SH-SY5Y (cell line): ENCODE data around the gene ICAM4.

Experiments used
- GATA2 ChIP-seq: IDR thresholded peaks from 2 replicates; pipeline ENCODE4 v1.6.1; 2011; ENCODE audit warnings: mild to moderate bottlenecking, low read depth, low read length
- GATA3 ChIP-seq: IDR thresholded peaks from 2 replicates; pipeline ENCODE4 v1.6.1; 2011; ENCODE audit warnings: low read depth, mild to moderate bottlenecking, low read length, moderate library complexity

The ICAM4 gene, protein sequence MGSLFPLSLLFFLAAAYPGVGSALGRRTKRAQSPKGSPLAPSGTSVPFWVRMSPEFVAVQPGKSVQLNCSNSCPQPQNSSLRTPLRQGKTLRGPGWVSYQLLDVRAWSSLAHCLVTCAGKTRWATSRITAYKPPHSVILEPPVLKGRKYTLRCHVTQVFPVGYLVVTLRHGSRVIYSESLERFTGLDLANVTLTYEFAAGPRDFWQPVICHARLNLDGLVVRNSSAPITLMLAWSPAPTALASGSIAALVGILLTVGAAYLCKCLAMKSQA

DNA sequence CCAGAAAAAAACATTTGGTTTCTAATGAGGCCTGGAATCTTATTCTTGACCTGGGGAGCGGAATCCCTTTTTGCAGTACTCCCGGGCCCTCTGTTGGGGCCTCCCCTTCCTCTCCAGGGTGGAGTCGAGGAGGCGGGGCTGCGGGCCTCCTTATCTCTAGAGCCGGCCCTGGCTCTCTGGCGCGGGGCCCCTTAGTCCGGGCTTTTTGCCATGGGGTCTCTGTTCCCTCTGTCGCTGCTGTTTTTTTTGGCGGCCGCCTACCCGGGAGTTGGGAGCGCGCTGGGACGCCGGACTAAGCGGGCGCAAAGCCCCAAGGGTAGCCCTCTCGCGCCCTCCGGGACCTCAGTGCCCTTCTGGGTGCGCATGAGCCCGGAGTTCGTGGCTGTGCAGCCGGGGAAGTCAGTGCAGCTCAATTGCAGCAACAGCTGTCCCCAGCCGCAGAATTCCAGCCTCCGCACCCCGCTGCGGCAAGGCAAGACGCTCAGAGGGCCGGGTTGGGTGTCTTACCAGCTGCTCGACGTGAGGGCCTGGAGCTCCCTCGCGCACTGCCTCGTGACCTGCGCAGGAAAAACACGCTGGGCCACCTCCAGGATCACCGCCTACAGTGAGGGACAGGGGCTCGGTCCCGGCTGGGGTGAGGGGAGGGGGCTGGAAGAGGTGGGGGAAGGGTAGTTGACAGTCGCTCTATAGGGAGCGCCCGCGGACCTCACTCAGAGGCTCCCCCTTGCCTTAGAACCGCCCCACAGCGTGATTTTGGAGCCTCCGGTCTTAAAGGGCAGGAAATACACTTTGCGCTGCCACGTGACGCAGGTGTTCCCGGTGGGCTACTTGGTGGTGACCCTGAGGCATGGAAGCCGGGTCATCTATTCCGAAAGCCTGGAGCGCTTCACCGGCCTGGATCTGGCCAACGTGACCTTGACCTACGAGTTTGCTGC, at the start of gene ICAM4:
Gene ICAM4 (plus strand): TSS at position 153 of the 935 bp plus-strand sequence. CDS start 58 bp downstream, at position 211.
- no peak for TF ChIP-seq GATA3
- peak; percentile 40; the same call in 1 of the 2 replicates for TF ChIP-seq GATA2

DNA sequence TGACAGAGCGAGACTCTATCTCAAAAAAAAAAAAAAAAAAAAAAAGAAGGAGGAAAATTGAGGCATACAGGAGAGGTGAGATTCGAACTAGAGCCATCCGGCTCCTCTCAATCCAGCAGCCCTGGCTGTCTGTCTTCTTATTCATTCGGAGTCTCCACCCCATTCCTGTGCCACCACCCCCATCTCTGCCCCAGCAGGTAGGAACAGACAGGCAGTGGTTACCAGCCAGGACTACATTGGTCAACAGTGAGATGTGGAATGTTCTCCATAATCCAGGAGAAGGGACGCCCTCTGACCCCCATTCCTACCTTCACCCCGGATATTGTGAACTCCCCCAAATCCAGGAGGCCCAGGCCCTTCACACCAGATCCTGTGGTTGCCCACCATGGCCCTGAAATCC, 49.1 kb upstream of the ICAM4 start:
- TF ChIP-seq GATA3 (no peak), GATA2 (no peak)

DNA sequence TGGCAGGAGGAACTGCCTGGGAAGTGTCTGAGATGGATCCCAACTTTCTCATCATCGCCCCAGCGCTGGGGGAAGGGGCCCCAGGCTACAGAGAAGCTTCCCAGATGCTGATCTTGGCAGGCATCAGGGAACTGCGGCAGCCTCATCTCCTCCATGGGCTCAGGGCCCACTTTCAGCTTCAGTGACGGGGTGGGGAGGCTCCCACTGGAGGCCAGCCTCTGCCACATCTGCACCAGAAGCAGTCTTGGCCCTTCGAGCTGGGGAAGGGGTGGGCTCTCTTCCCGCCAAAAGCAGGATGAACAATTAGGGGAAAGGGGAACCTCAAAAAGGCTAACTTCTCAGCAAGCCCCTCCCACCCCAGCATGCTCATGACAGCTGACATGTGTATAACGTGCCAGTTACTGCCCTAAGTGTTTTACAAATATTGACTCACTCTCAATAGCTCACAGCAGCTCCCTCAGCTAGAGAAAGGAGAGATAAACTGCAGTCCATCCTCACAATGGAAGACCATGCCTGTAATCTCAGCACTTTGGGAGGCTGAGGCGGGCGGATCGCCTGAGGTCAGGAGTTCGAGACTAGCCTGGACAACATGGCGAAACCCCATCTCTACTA, 48.5 kb upstream of the ICAM4 start:
- TF ChIP-seq GATA3 (no peak), GATA2 (no peak)

DNA sequence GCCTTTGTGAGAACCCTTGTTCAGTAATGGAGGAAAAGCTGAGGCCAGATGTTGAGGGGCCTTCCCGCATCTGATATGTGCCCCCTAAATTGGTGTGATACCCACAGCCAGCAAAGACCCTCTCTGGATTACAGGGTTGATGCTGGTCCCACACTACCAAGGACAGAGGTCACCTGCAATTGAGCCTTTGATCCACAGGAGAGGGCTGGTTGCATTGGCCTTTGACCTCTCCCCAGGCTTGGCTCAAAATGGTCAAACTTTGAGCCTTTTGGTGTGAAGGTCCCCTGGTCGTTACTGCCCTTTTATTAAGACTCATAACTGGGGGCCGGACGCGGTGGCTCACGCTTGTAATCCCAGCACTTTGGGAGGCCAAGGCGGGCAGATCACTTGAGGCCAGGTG, 43.1 kb upstream of the ICAM4 start:
- TF ChIP-seq GATA2, result no peak
- no peak for TF ChIP-seq GATA3

DNA sequence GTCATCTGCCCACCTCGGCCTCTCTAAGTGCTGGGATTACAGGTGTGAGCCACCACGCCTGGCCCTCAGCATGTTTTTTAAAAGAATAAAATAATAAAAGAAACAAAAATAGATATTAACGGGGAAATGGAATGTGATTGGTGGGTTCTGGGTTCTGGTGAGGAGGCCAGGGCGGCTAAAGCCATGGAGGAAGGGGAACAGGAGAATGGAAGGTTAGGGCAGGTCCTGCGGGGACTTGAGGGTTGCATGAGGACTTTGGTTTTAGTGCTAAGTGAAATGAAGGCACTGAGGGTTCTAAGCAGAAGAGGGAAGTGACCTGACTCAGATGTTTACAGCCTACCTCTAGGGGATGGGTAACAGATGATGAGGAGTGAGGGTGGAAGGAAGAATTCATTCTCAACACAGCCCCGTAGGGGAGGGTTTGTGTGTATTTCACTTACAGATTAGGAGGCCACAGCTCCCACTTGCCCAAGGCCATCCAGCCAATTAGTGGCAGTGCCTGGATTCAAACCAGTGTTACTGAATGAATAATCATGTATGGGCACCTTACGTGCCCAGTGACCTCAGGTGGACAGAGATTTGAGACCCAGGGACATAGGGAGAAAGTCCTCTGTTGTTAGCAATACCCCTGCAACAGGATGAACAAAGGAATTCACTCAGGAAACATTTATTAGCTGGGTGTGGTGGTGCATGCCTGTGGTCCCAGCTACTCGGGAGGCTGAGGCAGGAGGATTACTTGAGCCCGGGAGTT, 41.4 kb upstream of the ICAM4 start:
- no peak for TF ChIP-seq GATA2
- TF ChIP-seq GATA3, result no peak

DNA sequence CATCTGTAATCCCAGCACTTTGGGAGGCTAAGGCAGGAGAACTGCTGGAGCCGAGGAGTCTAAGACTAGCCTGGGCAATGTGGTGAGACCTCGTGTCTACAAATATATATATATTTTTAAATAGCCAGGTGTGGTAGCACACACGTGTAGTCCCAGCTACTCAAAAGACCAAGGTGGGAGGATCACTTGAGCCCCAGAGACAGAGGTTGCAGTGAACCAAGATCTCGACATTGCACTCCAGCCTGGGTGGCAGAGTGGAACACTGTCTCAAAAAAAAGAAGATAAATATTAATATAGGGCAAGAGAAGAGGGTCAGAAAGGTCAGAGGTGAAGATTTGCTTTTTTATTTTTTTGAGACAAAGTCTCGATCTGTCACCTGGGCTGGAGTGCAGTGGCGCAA, 40.2 kb upstream of the ICAM4 start:
- TF ChIP-seq GATA2 (no peak), GATA3 (no peak)

DNA sequence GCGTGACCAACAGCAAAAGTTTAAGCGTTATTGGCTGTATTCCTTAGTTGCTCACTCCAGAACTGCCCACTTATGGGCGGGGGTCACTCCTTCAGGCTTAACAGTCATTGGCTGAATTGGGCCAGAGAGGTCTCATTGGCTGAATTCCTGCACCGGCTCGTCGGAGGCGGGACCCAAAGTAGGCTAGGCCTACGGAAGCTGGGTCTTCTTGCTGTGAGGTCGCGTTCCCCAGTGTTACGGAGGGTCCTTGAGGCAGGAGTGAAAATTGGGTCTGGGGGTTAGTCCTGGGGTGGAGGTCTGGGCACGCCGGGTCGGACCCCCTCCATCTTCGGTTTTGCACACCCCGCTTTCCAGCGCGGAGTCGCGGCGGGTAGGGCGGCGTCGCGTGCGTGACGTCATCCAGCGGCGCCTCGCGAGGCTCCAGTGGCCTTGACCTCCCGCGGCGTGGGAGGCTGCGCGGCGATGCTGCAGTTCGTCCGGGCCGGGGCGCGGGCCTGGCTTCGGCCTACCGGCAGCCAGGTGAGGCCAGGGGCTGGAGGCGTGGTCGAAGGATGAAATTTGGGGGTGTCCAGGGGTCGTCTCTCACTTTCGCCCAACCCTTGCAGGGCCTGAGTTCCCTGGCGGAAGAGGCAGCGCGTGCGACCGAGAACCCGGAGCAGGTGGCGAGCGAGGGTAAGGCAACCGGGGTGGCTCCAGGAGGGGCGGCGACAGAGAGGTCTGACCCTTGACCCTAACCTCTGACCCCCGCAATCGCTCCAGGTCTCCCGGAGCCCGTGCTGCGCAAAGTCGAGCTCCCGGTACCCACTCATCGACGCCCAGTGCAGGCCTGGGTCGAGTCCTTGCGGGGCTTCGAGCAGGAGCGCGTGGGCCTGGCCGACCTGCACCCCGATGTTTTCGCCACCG, 34.7 kb upstream of the ICAM4 start, which contains the start of gene MRPL4:
Gene MRPL4 (plus strand): TSS at position 423 of the 903 bp plus-strand sequence. CDS start 40 bp downstream, at position 463.
- no peak for TF ChIP-seq GATA2
- no peak for TF ChIP-seq GATA3

DNA sequence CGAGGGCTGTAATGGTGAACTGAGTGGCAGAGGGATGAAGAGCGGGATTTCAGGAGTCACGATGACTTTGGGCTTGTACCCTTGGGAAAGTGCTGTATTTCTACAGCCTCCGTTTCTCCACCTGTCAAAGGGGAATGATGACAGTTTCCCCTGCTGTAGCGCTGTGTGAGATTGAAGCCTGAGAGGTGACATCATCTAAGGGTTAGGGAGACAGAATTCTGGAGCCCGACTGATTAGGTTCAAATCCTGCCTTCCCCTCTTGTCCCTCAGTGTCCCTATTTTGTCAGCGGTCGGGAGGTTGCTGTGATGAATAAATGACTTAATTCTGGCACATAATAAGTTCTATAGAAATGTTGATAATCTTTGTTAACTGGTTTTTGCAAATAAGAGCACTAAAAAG, 34.0 kb upstream of the ICAM4 start:
- TF ChIP-seq GATA2 (no peak), GATA3 (no peak)

DNA sequence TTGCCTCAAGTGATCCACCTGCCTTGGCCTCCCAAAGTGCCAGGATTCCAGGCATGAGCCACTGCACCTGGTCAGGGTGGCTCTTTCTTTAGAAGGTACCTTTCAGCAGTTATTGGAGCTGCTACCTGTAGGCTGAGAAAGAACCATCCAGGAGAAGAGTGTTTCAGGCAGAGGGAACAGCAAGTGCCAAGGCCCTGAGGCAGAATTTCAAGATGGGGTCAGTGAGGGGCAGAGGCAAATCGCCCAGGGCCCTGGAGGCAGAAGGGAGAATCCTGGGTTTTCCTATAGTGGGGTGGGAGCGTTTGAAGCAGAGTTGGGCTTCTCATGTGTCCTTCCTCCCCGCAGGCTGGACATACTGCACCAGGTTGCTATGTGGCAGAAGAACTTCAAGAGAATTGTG, 32.5 kb upstream of the ICAM4 start:
- TF ChIP-seq GATA3, result no peak
- TF ChIP-seq GATA2, result no peak

DNA sequence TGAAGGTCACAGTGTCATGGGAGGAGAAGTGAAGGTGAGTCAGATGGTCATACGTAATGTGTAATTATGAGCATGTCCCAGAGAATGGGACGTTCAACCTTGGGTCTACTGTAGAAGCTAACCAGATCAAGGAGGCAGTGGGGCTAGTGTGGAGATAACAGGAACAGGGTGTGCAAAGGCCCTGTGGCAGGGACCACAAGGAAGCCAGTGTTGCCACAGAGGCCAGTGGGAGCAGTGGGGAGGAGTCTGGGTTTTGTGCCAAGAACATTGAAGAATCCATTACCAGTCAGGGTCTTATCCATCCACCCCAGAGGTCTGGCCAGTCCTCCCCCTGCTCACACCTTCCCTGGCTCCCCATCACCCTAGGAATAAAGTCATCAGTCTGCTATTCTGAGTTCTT, 31.4 kb upstream of the ICAM4 start:
- TF ChIP-seq GATA2 (no peak), GATA3 (no peak)

DNA sequence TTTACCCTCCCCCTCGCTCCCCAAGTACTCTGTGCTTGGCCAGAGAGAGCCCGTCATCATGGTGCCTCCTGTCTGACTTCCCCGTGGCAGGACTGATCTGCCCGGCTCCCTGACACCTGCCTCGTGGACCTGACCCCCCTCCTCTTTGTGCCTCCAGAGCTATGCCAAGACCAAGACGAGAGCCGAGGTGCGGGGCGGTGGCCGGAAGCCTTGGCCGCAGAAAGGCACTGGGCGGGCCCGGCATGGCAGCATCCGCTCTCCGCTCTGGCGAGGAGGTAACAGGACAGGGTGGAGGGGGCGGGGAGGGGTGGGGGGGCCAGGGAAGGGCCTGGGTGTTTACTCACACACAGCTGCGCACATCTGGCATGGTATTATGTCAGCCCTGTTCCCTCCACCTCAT, 30.2 kb upstream of the ICAM4 start:
- no peak for TF ChIP-seq GATA2

DNA sequence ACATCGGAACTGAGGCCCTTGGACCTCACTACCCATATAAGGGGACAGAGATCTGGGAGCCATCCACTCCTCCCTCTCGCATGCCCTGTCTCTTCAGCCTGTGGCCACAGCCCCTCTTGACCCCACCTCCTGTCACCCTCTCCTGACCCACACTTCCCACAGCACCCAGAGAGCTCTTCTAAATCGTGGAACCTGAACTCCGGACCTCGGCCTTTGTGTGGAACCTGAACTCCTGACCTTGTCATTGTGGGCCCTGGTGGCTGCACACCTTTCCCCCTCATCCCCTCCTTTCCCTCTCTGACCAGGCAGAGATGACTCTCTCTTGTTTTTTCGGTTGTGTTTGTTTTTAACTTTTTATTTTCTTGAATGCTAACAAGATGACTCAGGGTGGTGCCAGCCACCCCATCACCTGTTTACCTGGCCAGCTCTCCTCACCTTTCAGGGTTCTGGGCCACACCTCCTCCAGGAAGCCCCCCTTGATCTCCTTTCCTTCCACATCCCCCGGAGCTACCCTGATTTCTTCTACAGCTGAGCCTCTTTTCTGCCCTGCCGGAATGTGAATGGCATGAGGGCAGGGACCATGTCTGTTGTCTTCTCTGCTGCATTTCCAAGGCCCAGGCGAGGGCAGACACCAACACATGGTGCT, 29.7 kb upstream of the ICAM4 start:
- TF ChIP-seq GATA2, result no peak
- no peak for TF ChIP-seq GATA3
